IPS DF 4.7 (cell line): ENCODE measurements around the gene HRK.

ENCODE experiments used
- DNase-seq: peaks from one replicate; pipeline ENCODE4 v3.0.0-alpha.2; 2013; ENCODE audit warnings: low spot score; ENCODE audit errors: extremely low read depth

The HRK gene

DNA sequence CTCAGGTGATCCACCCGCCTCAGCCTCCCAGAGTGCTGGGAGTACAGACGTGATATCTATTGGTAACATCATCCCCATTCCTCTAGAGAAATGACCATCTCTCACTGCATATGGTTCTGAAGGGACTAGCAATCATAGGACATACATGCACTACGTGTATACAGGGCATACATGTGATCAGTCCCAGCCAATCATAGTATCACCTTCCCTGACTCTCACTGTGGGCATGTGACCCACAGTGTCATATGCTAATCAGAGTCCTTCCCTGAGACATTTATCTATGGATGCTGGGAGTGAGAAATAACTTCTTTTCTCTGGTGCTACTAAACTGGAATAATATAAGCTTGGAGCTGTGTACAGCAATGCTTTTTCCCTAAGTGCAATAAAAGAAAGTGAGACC lies 17.4 kb upstream of the HRK start:
- DNase-seq: no peak

DNA sequence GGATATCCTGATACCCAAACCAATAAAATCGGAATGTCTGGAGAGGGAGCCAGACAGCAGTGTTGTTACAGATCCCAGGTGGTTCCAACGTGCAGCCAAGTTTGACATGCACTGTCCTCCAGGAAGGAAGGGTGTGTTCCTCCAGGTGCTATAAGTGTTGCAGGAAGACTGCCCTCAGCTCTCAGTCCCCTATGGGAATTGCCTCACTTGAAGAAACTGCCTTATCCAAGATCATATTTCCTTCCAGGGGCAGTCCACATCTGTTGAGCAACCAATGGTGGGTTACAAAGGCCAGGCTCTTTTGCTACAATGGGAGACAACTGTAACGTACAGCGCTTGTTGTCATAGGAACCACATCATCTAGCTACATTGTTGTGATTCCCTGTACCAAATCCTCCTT lies 16.2 kb upstream of the HRK start:
- DNase-seq: no peak

DNA sequence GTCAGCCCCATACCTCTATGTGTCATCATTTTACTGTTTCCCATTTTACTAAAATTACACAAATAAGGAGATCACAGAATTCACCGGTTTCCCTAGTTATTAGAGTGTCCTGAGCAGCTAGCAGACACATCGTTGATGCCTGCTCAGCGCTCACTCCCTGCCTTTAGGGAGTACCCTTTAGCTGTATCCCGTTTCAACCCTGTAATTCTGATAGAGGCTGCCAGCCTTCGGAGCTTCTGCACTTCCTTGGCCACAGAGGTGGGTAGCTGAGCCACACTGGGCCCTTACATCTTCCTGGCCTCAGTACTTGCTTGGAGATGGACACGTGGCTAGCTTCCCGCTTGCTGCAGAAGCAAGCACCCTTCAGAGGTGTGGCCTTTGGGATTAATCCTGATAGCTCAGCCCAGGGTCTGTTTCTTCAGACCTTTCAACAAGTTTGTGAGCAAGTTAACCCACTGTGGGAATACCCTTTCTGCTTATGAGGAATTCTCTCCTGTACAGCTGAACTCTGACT lies 15.2 kb upstream of the HRK start:
- DNase-seq: no peak

DNA sequence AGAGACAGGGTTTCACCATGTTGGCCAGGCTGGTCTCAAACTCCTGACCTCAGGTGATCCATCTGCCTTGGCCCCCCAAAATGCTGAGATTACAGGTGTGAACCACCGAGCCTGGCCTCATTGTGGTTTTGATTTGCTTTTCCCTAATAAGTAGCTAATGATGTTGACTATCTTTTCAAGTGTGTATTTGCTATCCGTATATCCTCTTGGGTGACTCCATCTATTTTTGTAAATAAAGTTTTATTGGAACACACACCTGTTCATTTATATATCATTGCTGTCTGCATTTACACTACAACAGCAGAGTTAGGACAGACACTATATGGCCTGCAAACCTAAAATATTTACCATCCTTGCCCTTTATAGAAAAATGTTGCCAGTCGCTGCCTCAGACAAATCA lies 13.7 kb upstream of the HRK start:
- DNase-seq: no peak

DNA sequence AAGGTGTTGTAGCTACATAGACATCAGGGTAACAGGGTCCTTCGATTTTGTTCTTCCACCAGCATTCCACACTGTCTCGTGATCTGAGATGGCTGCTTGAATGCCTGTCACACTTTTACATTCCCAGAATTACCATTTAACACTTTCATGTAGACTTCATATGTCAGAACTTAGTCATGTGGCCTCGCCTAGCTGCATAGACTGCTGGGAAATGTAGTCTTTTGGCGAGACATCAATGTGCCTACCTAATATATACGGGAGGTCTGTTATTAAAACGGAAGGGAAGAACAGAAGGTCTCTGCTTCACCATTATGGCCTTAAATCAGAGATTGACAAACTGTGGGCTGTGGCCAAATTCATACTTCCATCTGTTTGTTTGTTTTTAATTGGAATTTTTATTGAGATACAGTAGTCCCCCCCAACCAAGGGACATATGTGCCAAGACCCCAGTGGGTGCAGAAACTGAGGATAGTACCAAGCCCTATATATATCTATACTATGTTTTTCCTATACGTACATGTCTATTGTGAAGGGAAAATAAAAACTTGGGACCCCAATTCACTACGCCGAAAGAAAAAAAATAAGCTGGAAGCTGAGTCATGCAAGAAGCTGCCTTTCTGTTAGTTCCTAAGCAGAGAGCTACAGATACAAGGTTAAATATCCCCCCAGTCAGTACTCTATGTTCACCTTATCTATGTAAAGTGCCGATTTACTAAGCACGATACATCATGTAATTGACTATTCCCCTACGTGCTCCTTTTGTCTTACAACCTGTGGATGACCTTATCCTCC lies 11.3 kb upstream of the HRK start:
- no peak for DNase-seq

DNA sequence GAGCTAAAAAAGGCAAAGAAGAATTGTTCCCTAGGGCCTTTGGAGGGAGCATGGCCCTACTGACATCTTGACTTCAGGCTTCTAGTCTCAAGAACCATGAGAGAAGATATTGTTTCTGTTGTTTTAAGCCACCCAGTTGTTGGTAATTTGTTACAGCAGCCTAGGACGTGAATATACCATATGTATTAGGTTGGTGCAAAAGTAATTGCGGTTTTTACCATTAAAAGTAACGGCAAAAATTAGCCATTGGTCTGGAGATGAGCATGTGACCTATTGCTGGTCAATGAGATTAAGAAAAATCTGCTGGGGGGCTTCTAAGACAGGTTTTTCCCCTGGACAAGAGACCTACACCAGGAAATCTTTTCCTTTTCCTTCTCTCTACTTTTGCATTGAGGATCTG lies 9.8 kb upstream of the HRK start:
- no peak for DNase-seq

DNA sequence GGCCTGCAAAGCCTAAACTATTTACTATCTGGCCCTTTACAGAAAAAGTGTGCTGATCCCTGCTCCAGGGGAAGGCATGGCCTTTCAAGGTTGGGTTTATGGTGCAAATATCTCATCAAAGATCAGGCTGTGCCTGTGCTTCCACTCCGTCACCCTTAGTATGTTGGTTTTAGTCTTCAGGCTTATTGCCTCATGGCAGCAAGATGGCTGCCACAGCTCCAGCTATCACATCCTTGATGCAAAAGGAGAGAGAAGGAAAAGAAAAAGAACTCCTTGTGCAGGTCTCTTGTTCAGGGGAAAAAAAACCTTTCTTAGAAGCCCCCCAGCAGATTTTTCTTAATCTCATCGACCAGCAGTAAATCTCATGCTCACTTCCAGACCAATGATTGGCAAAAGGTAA lies 9.1 kb upstream of the HRK start:
- DNase-seq: no peak

DNA sequence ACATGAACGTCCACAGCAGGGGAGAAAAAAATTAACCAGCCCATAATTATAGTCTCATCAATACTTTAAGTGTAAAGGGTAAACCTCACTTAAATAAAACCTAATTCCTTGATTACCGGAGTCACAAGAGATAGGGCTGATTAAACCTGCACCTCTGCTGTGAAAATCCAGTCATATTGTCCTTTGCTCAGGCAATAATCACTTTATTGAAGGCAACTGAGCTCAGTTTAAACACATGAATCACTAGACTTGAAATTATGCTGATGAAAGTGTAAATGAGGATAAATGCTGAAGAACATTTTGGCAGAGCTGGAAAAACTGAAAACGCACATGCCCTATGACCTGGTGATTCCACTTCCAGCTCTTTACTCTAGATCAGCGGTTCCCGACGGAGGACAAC lies 6.7 kb upstream of the HRK start:
- DNase-seq: no peak

DNA sequence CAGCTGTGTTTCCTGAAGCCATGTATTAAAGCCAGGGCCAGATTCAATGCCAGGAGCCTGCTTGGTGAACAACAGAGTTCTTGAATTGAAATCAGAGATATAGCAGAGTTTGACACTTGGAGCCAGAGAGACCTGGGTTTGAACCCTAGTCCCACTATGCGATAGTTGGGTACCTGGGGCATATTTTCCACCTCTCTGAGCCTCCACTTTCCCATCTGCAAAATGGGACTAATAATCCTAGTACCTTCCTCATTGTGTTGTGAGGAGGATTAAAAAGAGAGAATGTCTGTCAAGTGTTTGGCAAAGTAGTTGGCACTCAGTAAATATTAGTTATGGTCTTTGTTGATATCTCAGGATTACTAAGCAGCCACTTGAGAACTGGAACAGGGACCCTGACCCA lies 6.0 kb upstream of the HRK start:
- DNase-seq: no peak

DNA sequence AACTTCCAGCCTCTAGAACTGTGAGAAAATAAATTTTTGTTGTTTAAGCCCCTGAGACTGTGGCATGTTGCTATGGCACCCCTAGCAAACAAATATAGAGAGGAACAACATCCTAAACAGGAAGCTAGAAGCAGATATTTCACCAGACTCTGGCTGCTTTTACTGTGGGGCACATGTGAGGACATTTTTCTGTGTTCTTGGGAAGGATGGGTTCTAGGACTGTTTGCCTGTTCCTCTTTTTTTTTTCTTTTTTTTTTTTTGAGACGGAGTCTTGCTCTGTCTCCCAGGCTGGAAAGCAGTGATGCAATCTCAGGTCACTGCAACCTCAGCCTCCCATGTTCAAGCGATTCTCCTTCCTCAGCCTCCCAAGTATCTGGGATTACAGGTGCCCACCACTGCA lies 4.2 kb upstream of the HRK start:
- no peak for DNase-seq

DNA sequence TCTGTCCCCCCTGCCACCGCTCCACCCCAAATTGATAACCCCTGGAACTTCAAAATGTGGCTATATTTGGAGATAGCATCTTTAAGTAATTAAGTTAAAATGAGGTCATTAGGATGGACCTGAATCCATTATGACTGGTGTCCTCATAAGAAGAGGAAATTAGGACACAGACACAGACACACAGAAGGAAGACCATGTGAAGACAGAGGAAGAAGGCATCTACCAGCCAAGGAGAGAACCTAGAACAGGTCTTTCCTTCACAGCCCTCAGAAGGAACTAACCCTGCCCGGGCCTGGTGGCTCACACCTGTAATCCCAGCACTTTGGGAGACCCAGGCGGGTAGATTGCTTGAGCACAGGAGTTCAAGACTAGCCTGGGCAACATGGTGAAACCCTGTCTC lies 3.6 kb upstream of the HRK start:
- DNase-seq: no peak

DNA sequence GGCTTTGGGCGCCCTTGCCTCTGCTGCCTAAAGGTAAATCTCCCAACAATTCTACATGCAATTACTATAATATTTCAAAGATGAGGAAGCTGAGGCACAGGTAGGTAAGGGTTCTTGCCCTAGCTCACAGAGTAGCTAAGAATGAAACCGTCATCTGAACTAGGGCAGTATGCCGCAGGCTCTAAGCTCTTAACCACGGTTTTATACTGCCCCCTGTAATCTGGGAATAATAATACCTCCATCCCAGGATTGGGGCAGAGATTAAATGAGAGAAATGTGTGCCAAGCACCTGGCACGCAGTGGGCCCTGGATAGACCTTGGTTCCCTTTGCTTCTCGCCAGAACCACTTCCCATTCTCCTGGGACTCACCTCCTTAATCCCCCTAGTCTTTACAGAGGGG lies 1.5 kb upstream of the HRK start:
- no peak for DNase-seq

DNA sequence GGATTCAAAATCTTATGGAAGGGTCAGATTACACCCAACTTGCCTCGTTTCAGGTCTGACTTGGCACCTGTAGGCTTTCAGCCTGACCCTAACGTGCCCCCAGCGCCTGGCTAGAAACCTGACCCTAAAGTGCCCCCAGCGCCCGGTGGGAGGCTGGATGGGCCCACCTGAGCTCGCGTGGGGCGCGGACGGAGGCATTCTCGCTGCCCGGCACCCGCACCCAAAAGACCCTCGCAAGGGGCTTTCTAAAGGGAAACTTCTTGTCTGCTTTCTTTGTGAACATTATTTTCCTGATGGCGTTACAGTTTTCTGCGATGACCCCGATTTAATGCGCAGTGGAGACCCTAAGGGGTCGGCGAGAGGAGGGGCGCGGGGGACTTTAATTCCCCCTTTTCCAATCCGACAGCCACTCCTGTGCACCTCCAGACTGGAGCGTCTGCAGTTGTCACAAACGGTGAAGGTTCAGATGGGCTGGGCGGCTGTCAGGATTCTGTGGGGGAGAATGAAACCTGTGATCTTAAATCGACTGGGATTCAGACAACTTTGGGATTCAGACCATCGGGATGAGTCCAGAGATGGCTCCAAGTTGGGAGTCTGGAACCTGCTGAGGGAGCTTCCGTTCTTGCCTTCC lies 751 bp upstream of the HRK start:
- DNase-seq: no peak

DNA sequence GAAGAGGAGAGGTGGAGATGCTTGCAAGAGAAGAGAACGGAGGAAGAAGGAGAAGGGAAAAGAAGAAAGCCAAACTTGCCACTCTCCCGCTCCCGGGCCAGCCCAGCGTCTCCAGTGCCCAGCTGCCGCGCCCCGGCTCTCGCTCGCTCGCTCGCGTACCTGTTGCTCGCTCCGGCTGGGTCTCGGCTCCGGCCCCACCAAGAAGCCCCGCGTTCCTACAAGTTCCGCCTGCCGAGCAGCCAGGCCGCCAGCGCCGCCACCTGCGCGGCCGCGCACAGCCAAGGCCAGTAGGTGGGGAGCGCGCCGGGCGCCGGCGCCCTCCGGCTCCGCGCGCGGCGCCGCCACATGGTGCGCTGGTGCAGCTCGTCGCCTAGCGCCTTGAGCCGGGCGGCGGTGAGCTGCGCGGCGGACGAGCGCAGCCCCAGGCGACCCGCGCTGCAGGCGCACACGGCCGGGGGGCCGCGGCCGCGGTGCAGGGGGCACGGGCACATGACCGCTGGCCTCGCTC lies 370 bp downstream of the HRK start:
- no peak for DNase-seq

DNA sequence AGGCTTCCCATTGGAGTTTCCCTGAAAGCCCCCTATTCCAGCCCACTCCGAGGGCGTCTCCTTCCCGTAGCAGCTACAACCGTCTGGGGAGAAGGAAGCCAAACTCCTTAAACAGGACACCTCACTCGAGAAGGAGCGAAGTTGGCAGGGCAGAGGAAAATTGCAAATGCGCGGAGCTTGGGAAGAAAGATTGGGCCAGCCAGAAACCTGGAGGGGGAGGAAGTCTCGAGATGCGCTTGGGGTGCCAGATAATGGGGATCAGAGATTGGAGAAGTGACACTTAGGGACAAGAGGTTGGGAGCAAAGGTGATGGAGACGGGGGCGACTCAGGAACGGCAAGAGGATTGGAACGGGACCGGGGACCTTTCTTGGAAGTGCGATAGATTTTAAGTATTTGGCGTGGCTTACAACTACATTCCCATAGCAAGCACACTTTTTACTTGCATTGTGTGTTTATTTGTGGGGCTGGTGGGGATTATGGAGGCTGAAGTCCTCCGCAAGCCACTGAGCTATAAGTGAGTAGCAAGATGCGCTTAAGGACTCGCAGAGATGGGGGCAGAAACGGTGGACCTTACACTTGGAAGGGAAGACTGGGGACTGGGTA lies 926 bp downstream of the HRK start:
- no peak for DNase-seq

DNA sequence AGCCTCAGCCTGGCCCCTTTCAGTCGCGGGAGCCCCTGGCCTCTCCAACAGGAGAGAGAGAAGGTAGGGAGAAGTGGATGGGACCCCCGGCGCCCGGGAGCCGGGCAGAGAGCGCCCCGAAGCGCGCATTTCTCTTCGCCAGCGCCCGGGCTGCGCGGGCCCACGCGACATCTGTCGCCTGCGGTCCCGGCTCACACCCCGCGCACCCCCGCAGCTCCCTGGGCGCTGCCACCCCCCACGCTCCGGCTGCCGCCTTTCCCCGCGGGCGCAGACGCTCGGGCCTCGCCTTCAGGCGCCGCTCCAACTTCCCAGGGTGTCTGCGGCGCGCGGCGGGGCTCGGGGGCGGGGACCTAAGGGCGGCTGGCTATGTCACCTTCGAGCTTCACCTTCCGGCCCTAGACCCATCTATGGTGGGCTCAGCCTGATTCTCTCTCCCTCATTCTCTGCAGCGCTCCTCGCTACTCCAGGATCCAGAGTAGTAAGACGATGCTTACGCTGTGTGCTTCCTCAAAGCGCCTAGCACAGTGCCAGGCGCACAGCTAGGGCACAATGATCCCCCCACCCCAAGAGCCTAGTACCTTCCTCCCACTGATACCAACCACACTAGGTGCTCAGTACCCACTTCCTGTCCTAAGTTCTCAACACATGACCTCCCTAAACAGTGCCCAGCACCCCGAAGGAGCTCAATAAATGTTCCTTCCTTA lies 1.6 kb downstream of the HRK start:
- DNase-seq: no peak

DNA sequence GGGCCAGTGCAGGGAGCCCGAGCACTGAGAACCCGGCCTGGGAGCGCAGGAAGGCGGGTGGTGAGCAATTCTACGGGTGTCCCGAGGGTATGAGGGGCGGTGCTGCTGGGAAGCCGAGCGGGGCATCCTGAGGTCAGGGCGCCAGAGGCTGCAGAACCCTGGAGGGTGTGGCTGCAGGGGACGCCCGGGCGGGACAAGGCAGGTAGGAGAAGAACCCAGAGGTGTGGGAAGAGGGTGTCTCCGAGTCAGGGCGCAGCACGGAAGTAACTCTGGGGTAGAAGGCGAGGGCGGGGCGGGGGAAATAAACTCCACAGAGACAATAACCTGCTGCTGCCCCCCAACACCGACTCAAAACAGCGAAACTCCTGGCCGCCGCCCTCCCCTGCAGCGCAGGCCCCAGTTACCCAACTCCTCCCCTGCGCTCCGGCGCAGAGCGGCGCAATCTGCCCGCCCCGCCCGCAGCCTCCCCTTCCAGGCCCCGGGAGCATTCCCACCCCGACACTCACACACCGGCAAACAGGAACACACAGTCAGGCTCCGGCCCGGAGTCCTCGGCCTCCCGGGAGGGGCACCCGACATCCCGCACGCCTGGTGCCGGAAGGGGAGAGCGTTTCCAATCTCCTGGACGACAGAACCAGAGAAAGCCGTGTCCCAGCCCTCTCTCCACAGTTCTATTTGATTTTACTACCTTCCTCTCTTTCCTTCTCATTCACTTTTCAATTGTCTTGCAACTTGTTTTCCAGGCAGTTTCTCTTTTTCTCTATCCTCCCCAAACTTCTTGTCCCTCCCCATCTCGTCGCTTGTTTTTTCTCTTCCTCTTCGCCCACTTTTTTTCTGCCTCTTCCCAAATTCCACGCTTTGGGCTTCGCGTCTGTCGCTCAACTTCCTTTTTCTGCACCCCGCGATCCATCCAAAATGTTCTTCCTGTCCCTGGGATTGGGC lies 2.4 kb downstream of the HRK start:
- no peak for DNase-seq

DNA sequence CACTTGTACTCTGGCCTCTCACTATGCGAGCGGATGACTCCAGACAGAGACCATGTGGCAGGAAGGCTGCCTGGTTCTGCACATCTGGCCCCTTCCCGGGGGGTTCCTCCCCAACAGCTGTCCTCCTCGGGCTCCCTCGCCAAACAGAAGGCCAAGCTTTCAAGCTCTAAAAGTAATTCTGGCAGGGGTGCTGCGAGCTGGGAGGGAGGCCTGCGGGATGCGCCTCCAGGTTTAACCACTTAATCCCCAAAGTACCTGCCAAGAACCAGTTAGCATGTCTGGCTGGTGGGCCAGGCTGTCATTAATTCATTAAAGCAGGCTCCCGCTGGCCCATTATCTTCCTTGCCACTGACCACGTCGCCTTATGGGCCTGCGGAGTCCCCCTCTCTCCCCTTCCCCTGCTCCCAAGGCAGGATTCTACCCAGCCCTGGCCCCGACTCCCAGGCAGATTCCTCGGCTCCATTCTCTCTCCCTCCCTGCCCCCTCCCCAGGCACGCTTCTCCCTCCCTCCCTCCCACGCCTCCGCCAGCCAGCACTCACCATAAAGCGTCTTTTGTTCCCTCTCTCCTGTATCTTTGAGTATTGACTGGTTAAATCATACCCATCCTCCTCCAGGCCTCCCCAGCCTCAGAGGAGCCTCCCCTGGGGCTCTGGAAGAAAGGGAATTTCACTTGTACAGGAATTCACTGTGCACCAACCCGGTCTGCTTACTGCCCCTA lies 4.9 kb downstream of the HRK start:
- no peak for DNase-seq

DNA sequence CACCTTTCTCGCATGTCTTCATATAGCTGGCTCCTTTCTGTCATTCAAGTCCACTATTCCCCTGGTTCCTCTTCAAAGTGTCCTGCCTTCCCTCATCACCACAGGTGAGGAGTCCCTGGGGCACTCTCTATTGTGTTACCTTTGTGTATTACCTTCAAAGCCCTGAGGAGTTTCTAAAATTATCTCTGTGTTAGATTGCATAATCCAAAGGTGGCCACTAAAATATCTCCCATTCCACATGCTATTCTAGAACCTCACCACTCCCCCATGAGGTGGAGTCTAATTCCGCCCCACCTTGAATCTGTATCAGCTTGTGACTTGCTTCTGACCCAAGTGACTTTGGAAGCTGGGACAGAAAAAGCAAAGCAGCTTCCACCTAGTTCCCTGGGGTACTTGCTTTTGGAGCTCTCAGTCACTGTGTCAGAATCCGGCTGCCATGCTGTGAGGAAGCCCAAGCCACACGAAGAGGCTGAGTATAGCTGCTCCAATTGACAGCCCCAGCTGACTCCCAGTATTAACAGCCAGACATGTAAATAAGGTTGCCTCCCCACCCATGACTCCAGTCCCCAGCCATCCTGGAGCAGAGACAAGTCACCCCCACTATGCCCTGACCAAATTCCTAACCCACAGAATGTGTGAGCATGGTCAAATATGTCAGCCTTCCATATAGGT lies 6.8 kb downstream of the HRK start:
- DNase-seq: no peak

DNA sequence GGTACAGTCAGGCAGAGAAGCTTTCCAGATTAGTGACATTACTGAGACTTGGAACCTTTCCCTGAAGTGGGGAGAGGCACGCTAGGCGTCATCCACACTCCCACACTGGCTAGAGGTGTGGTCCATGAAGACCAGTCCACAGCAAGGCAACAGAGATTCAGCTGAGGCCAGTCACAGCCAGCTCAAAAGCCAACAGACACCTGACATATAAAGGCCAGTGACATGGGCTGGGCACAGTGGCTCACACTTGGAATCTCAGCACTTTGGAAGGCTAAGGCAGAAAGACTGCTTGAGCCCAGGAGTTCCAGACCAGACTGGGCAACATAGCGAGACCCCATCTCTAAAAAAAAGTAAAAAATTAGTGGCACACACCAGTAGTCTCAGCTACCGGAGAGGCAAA lies 10.9 kb downstream of the HRK start:
- no peak for DNase-seq
